Posterior cingulate gyrus (tissue), 11 donors: Measurements from ENCODE around the gene FBXL19.
"Not testable (repeated sequence)": the region's sequence is repeated elsewhere in the genome, so short reads cannot be mapped to it uniquely, and the experiment has no call there.

Experiments used
- DNase-seq, 10 donors: peaks; one replicate each; pipeline versions ENCODE4 v3.0.0 to v3.0.0-alpha.2; 2020 to 2021; ENCODE audit warnings: mixed read lengths in 3 of 10
- intact Hi-C: fragments of 100-400 bp; cut with DNase I; formaldehyde crosslinking; loops from one replicate; pipeline ENCODE4 v1.15.1; 2023

Gene FBXL19

GRCh38 chr16:30923554-30924075, at the start of gene FBXL19:
FBXL19 (plus strand) TSS chr16:30923572; CDS start chr16:30925755, 2,183 bp downstream.
- no peak for DNase-seq
- intact Hi-C loops = loop anchor here (2.0 kb wide), 1 partner anchor 29 kb away; the partner anchor contains the start of gene BCL7C

- intact Hi-C loops = loop anchor here (2.0 kb wide), 1 partner anchor 88 kb away; the partner anchor contains the start of gene ZNF629
- no peak for DNase-seq
Measured at GRCh38 chr16:30874244-30874820, 49.0 kb upstream of the FBXL19 start.

GRCh38 chr16:30874821-30875717, 48.3 kb upstream of the FBXL19 start:
- intact Hi-C loops = loop anchor here (1.0 to 2.0 kb wide), 2 partner anchors 70 to 88 kb away; partner anchors contain the start of gene ZNF629
- DNase-seq = peak; percentile 83 to 99 (median 91)

GRCh38 chr16:30875871-30876801, 47.2 kb upstream of the FBXL19 start:
- peak in 1 of 10 donors; percentile 21 for DNase-seq
- intact Hi-C loops = loop anchor here (1.0 to 2.0 kb wide), 2 partner anchors 71 to 89 kb away; partner anchors contain the start of gene ZNF629

GRCh38 chr16:30876867-30877266, 46.5 kb upstream of the FBXL19 start:
- intact Hi-C loops = no loop called here
- DNase-seq = no peak

- no peak for DNase-seq
- intact Hi-C loops = no loop called here
Measured at GRCh38 chr16:30882429-30883310, 40.7 kb upstream of the FBXL19 start.

- DNase-seq = no peak
- intact Hi-C loops = no loop called here
Measured at GRCh38 chr16:30884760-30885159, 38.6 kb upstream of the FBXL19 start.

GRCh38 chr16:30885196-30885595, 38.2 kb upstream of the FBXL19 start:
- intact Hi-C loops = no loop called here
- DNase-seq = no peak

GRCh38 chr16:30886145-30886544, 37.2 kb upstream of the FBXL19 start:
- intact Hi-C loops = no loop called here

GRCh38 chr16:30887927-30888326, 35.4 kb upstream of the FBXL19 start:
- intact Hi-C loops = no loop called here
- no peak for DNase-seq

More at GRCh38 chr16:30886145-30886544, 37.2 kb upstream of the FBXL19 start:
- no peak for DNase-seq

- intact Hi-C loops = no loop called here
Measured at GRCh38 chr16:30888856-30889499, 34.4 kb upstream of the FBXL19 start.

GRCh38 chr16:30889721-30890120, 33.7 kb upstream of the FBXL19 start:
- intact Hi-C loops = no loop called here
- DNase-seq = peak in 1 of 10 donors; percentile 78

More at GRCh38 chr16:30888856-30889499, 34.4 kb upstream of the FBXL19 start:
- peak in 1 of 10 donors; percentile 21 for DNase-seq

GRCh38 chr16:30891043-30891823, 32.1 kb upstream of the FBXL19 start:
- intact Hi-C loops = not testable (repeated sequence)
- DNase-seq = peak in 1 of 10 donors; percentile 15

- DNase-seq = peak in 1 of 10 donors; percentile 31
- intact Hi-C loops = no loop called here
Measured at GRCh38 chr16:30892670-30893416, 30.5 kb upstream of the FBXL19 start.

GRCh38 chr16:30893417-30893743, 30.0 kb upstream of the FBXL19 start:
- intact Hi-C loops = no loop called here
- DNase-seq = no peak

GRCh38 chr16:30893744-30894539, 29.4 kb upstream of the FBXL19 start, which contains the start of gene BCL7C:
BCL7C (minus strand) TSS chr16:30894077; CDS start chr16:30893944, 133 bp downstream.
- DNase-seq = peak; percentile 71 to 97 (median 80)
- intact Hi-C loops = loop anchor here (2.0 kb wide), 1 partner anchor 29 kb away; the partner anchor contains the start of gene FBXL19
